Hepatocyte (in vitro differentiated cells): ENCODE data around the gene TBX21. TPM values are rescaled to one million over a fixed set of nuclear protein-coding genes. Genes with fewer than 3 reads are reported as not detected.

ENCODE experiments used
- DNase-seq: peaks from one replicate; pipeline ENCODE4 v3.0.0-alpha.2; 2016; ENCODE audit warnings: low spot score
- H2AFZ ChIP-seq: fragments of 200-600 bp; sonication (generic); 2 replicates; pipeline ENCODE4 v1.6.0; 2016; ENCODE audit warnings: antibody characterized with exemption, mild to moderate bottlenecking
- H3K27ac ChIP-seq: fragments of 200-600 bp; sonication (generic); 2 replicates; pipeline ENCODE4 v1.5.1; 2016; ENCODE audit warnings: mild to moderate bottlenecking
- H3K27me3 ChIP-seq: fragments of 200-600 bp; sonication (generic); 2 replicates; pipeline ENCODE4 v1.6.1; 2016
- H3K36me3 ChIP-seq: fragments of 200-600 bp; sonication (generic); replicated peaks from 2 replicates; pipeline ENCODE4 v1.5.1; 2016; ENCODE audit warnings: low read depth; ENCODE audit not compliant: insufficient read depth
- H3K4me1 ChIP-seq: fragments of 200-600 bp; sonication (generic); 2 replicates; pipeline ENCODE4 v1.5.1; 2016; ENCODE audit warnings: mild to moderate bottlenecking, moderate library complexity; ENCODE audit not compliant: insufficient read depth
- H3K4me2 ChIP-seq: fragments of 200-600 bp; sonication (generic); 2 replicates; pipeline ENCODE4 v1.6.0; 2016
- H3K4me3 ChIP-seq: fragments of 200-600 bp; sonication (generic); 2 replicates; pipeline ENCODE4 v1.5.1; 2016; ENCODE audit warnings: mild to moderate bottlenecking
- H3K79me2 ChIP-seq: fragments of 200-600 bp; sonication (generic); 2 replicates; pipeline ENCODE4 v1.6.0; 2017; ENCODE audit warnings: mild to moderate bottlenecking
- H3K9me2 ChIP-seq: fragments of 200-600 bp; sonication (generic); replicated peaks from 2 replicates; pipeline ENCODE4 v1.6.0; 2017; ENCODE audit warnings: mild to moderate bottlenecking; ENCODE audit not compliant: insufficient read depth
- H3K9me3 ChIP-seq: fragments of 200-600 bp; sonication (generic); 2 replicates; pipeline ENCODE4 v1.5.1; 2016; ENCODE audit warnings: low read depth, mild to moderate bottlenecking
- H4K20me1 ChIP-seq: fragments of 200-600 bp; sonication (generic); 2 replicates; pipeline ENCODE4 v1.6.0; 2016; ENCODE audit warnings: mild to moderate bottlenecking; ENCODE audit not compliant: insufficient read depth, poor library complexity, severe bottlenecking
- EZH2 ChIP-seq: fragments of 200-600 bp; sonication (generic); IDR thresholded peaks from 2 replicates; pipeline ENCODE4 v1.6.1; 2016; ENCODE audit warnings: antibody characterized with exemption, mild to moderate bottlenecking, borderline replicate concordance
- EZH2phosphoT487 ChIP-seq: fragments of 200-600 bp; sonication (generic); IDR thresholded peaks from one replicate; pipeline ENCODE4 v1.6.1; 2018; ENCODE audit warnings: antibody characterized with exemption, mild to moderate bottlenecking, low read depth, moderate library complexity; ENCODE audit not compliant: unreplicated experiment, severe bottlenecking
- WGBS: methylation state at CpG from one replicate; pipeline ENCODE4 v1.1.6; 2016; ENCODE audit warnings: low lambda C conversion rate; ENCODE audit errors: missing lambda C conversion rate; 5-methylcytosine and 5-hydroxymethylcytosine counted together
- polyA plus RNA-seq: library from polyadenylated mRNA; unstranded; fragments of >200 nt; fragmentation: Nextera tagmentation; extraction: Ambion mirVana; gene quantifications from 2 replicates; pipeline ENCODE4 v1.2.1, GENCODE V29; 2016
- total RNA-seq: library from RNA; depleted of rRNA; stranded (reverse); fragments of >200 nt; gene quantifications from 2 replicates; pipeline ENCODE4 v1.2.3, GENCODE V29; 2014
- TF ChIP-seq, protein P1 (sequence below): fragments of 200-600 bp; sonication (generic); IDR thresholded peaks from 2 replicates; pipeline ENCODE4 v1.5.1; 2016; ENCODE audit warnings: antibody characterized with exemption, mild to moderate bottlenecking; ENCODE audit not compliant: poor library complexity

Gene TBX21
- total and polyA plus RNA-seq, 2 experiments from 2014 or later = not detected

DNA sequence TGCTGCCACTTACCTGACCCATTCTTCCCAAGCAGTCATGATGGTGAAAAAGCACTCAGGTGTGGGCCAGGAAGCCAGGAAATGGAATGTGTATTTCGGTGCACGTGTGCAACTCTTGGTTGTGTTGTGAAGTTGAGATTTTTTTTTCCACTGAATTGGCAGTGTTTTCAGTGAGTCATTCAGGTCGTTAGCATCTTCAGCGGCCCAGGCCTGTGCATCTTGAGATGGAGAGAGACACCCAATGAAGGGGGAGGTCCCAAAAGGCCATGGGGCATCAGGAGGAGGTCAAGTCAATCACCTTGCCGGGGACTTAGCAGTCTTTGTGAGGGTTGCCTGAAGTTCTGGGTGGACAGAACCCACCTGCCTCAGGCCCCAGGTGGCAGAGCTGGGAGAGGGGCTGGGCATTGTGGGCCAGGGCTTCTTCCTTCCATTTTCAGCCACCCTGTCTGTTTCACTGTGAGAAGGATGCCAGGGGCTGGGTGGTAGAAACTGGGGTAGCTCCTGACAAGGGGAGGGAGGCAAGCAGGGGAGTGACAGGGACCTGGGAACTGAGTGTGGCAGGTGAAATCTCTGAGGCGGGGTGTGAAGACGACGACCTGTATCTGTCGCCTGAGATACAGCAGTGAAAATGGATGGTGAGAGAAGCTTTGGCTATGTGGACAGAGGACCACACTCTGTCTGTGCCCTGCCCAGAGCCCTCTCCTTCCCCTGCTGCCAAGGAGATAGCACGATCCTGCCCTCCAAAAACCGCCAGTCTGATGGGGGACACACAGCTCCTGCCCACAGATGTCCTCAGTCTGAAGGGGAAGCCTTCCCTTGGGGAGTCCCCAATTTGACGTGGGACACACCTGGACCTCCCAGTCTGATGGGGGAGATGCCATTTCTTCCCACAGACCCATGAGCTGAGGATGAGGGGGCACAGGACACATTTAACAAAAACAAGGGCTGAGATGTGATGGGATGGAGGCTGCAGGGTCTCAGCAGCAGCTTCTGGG is 27.2 kb upstream of the TBX21 start:
- TF ChIP-seq, protein P1, sequence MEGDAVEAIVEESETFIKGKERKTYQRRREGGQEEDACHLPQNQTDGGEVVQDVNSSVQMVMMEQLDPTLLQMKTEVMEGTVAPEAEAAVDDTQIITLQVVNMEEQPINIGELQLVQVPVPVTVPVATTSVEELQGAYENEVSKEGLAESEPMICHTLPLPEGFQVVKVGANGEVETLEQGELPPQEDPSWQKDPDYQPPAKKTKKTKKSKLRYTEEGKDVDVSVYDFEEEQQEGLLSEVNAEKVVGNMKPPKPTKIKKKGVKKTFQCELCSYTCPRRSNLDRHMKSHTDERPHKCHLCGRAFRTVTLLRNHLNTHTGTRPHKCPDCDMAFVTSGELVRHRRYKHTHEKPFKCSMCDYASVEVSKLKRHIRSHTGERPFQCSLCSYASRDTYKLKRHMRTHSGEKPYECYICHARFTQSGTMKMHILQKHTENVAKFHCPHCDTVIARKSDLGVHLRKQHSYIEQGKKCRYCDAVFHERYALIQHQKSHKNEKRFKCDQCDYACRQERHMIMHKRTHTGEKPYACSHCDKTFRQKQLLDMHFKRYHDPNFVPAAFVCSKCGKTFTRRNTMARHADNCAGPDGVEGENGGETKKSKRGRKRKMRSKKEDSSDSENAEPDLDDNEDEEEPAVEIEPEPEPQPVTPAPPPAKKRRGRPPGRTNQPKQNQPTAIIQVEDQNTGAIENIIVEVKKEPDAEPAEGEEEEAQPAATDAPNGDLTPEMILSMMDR = no peak
- TF ChIP-seq EZH2phosphoT487 (no peak), EZH2 (no peak)
- Histone ChIP-seq H4K20me1 (no peaks in the 10 kb centered on the region), H3K4me3 (no peak overlapping the region), H3K4me1 (no peaks in the 10 kb centered on the region), H3K36me3 (no peaks in the 10 kb centered on the region), H3K27me3 (no peaks in the 10 kb centered on the region), H3K9me3 (no peaks in the 10 kb centered on the region), H3K9me2 (no peaks in the 10 kb centered on the region), H3K4me2 (no peak overlapping the region), H3K27ac (no peak overlapping the region), H2AFZ (no peak overlapping the region), H3K79me2 (no peaks in the 10 kb centered on the region)
- no peak for DNase-seq
- WGBS = 84% methylated on average over 12 of the region's 12 CpGs

DNA sequence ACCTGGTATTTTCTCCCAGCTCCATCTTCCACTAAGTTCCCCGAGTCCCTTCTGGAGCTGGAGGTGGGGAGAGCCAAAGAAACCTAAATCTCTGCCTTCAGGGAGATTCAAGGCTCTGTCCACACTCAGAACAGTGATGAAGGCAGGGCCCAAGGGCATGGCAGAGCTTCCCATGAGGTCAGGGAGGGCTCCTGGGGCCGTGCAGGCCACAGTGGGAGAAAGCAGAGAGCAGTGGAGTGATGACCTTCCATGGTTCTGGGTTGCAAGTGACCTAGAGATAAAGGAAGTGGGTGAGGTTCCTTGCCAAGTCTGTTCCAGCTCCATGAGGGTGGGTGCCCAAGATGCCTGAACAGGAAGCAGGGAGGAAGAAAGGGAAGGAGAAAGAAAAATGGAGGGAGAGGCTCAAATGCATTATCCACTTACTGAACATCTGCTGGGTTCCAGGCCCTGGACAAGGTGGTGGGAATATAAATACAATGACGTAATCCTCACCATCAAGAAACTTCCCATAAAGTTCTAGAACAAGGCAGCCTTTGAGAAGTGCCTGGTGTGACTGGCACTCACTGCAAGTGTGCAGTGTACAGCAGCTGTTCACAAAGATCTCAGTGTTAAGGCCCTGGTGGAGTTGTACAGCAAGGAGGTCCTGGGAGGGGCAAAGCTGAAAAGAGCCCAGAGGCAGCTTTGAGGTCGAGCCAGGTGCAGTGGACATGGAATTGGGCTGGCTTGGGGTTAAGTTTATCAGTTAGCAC is 25.8 kb upstream of the TBX21 start:
- H4K20me1 ChIP-seq = no peaks in the 10 kb centered on the region

DNA sequence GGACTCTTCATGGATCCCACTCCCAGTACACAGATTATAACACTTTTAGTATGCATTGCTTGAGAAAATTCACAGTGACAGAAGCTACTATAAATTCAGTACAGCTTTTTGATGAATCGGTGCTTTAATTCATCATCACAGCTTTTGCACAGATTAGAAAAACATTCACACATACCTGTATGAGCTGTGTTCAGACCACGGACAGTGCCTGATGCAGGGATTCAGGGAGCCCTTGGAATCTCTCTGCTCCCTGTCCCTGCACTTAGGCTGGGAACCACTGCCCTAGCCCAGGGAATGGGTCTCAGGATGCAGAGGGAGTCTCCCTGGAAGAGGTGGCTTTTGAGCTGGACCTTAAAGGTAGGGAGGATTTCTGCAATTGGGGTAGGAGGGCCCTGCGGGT is 25.2 kb upstream of the TBX21 start:
- no peak overlapping the region for H2AFZ ChIP-seq
- no peak for DNase-seq
- TF ChIP-seq, protein P1 = no peak
- TF ChIP-seq EZH2phosphoT487 (no peak), EZH2 (no peak)
- no peaks in the 10 kb centered on the region for H3K27me3 ChIP-seq
- H3K4me2 ChIP-seq = no peak overlapping the region
- no peaks in the 10 kb centered on the region for H3K4me1 ChIP-seq
- H3K9me2 ChIP-seq = no peaks in the 10 kb centered on the region
- no peaks in the 10 kb centered on the region for H3K79me2 ChIP-seq
- H3K4me3 ChIP-seq = no peak overlapping the region
- 73% methylated on average over 3 of the region's 3 CpGs for WGBS
- H3K9me3 ChIP-seq = no peaks in the 10 kb centered on the region
- no peaks in the 10 kb centered on the region for H3K36me3 ChIP-seq
- H4K20me1 ChIP-seq = no peaks in the 10 kb centered on the region
- H3K27ac ChIP-seq = no peak overlapping the region

More for the DNA sequence above, 25.8 kb upstream of the TBX21 start:
- no peak overlapping the region for H3K27ac ChIP-seq
- no peak overlapping the region for H3K4me3 ChIP-seq
- no peaks in the 10 kb centered on the region for H3K4me1 ChIP-seq
- no peaks in the 10 kb centered on the region for H3K9me3 ChIP-seq
- H3K79me2 ChIP-seq = no peaks in the 10 kb centered on the region
- no peaks in the 10 kb centered on the region for H3K36me3 ChIP-seq
- no peaks in the 10 kb centered on the region for H3K9me2 ChIP-seq
- no peaks in the 10 kb centered on the region for H3K27me3 ChIP-seq
- no peak overlapping the region for H2AFZ ChIP-seq
- no peak for DNase-seq
- no peak overlapping the region for H3K4me2 ChIP-seq
- TF ChIP-seq EZH2phosphoT487 = no peak
- TF ChIP-seq, protein P1 = no peak
- TF ChIP-seq EZH2 = no peak
- 90% methylated on average over 4 of the region's 4 CpGs for WGBS
